ENCODE measurements around the gene ZNF830. TPM values are rescaled to one million over a fixed set of nuclear protein-coding genes. Genes with fewer than 3 reads are reported as not detected.

The ZNF830 gene
- polyA plus RNA-seq, 1 of the 3 experiments (the other 2 are of a cell fraction), result 8.8 TPM

DNA sequence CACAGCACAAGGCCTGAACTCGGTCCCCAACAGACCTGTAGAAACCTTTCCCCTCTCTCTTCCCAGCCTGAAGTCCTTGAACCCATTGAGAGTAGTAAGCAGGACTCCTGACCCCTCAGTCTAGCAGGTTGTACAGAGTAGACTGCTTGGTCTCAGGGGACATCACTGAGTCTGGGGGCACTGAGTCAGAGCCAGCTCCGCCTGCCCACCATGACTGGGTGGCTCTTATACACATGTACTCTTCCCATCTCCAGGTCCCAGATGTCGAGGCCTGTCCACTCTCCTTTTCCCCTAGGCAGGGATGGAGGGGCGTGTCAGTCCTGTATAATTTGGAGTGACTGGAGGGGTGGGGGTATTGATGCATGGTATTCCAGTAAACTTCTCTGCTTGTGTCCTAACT is 42.4 kb downstream of the ZNF830 start:
- DNase-seq, result no peak
- no peak overlapping the region for H3K4me2 ChIP-seq
- H3K9me2 ChIP-seq, result no peaks in the 10 kb centered on the region
- H3K4me1 ChIP-seq (ENCODE audit: control insufficient read depth in 1 of 2, insufficient read depth in 2 of 2, low read depth in 1 of 2, low read length in 1 of 2), result peaks cover 2 to 8% of the 10 kb centered on the region in 2 experiments; a peak in 2 of 4 replicates
- no peaks in the 10 kb centered on the region for H3K79me2 ChIP-seq (ENCODE audit: insufficient read depth)
- H3F3A ChIP-seq (replicated peaks; ENCODE audit: insufficient read depth), result peaks cover 15% of the 10 kb centered on the region
- no peak overlapping the region for H3K27ac ChIP-seq (ENCODE audit: low read depth in 2 of 2, low read length in 1 of 2)
- WGBS (ENCODE audit: low lambda C conversion rate), result 98% methylated on average over 4 of the region's 4 CpGs
- POLR2A ChIA-PET, result no interaction called here
- H3K9ac ChIP-seq, result no peak overlapping the region
- TF ChIP-seq RXRA (IDR thresholded peaks at IDR 0.05; ENCODE audit: borderline replicate concordance, low read depth), result no peak
- no peak for TF ChIP-seq MXI1 (IDR thresholded peaks at IDR 0.05; ENCODE audit: low read depth, low read length)
- TF ChIP-seq YY1 (IDR thresholded peaks at IDR 0.05; ENCODE audit: low read depth), result no peak
- TF ChIP-seq, protein P1, sequence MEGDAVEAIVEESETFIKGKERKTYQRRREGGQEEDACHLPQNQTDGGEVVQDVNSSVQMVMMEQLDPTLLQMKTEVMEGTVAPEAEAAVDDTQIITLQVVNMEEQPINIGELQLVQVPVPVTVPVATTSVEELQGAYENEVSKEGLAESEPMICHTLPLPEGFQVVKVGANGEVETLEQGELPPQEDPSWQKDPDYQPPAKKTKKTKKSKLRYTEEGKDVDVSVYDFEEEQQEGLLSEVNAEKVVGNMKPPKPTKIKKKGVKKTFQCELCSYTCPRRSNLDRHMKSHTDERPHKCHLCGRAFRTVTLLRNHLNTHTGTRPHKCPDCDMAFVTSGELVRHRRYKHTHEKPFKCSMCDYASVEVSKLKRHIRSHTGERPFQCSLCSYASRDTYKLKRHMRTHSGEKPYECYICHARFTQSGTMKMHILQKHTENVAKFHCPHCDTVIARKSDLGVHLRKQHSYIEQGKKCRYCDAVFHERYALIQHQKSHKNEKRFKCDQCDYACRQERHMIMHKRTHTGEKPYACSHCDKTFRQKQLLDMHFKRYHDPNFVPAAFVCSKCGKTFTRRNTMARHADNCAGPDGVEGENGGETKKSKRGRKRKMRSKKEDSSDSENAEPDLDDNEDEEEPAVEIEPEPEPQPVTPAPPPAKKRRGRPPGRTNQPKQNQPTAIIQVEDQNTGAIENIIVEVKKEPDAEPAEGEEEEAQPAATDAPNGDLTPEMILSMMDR (IDR thresholded peaks at IDR 0.05), result no peak
- TF ChIP-seq GABPA (IDR thresholded peaks at IDR 0.05; ENCODE audit: low read depth), result no peak
- TF ChIP-seq RAD21 (IDR thresholded peaks at IDR 0.05; ENCODE audit: low read length), result no peak
- TF ChIP-seq SMC3 (IDR thresholded peaks at IDR 0.05; ENCODE audit: low read depth, low read length), result no peak
- no peak for TF ChIP-seq GATA2 (CRISPR knock-in tag; IDR thresholded peaks at IDR 0.05)
- TF ChIP-seq, protein P2, sequence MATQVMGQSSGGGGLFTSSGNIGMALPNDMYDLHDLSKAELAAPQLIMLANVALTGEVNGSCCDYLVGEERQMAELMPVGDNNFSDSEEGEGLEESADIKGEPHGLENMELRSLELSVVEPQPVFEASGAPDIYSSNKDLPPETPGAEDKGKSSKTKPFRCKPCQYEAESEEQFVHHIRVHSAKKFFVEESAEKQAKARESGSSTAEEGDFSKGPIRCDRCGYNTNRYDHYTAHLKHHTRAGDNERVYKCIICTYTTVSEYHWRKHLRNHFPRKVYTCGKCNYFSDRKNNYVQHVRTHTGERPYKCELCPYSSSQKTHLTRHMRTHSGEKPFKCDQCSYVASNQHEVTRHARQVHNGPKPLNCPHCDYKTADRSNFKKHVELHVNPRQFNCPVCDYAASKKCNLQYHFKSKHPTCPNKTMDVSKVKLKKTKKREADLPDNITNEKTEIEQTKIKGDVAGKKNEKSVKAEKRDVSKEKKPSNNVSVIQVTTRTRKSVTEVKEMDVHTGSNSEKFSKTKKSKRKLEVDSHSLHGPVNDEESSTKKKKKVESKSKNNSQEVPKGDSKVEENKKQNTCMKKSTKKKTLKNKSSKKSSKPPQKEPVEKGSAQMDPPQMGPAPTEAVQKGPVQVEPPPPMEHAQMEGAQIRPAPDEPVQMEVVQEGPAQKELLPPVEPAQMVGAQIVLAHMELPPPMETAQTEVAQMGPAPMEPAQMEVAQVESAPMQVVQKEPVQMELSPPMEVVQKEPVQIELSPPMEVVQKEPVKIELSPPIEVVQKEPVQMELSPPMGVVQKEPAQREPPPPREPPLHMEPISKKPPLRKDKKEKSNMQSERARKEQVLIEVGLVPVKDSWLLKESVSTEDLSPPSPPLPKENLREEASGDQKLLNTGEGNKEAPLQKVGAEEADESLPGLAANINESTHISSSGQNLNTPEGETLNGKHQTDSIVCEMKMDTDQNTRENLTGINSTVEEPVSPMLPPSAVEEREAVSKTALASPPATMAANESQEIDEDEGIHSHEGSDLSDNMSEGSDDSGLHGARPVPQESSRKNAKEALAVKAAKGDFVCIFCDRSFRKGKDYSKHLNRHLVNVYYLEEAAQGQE (IDR thresholded peaks at IDR 0.05; ENCODE audit: low read depth, low read length), result no peak
- no peak for TF ChIP-seq POLR2AphosphoS5 (IDR thresholded peaks at IDR 0.05; ENCODE audit: low read depth, low read length)
- TF ChIP-seq NFIC (IDR thresholded peaks at IDR 0.05; ENCODE audit: borderline replicate concordance), result no peak
- TF ChIP-seq FOXM1 (IDR thresholded peaks at IDR 0.05; ENCODE audit: low read depth), result no peak
- TF ChIP-seq CHD2 (IDR thresholded peaks at IDR 0.05; ENCODE audit: low read length, partially characterized antibody), result no peak
- TF ChIP-seq ELF1 (IDR thresholded peaks at IDR 0.05), result no peak
- H3K4me3 ChIP-seq (ENCODE audit: low read depth in 2 of 2, low read length in 1 of 2), result no peak overlapping the region
- H4K20me1 ChIP-seq (ENCODE audit: insufficient read depth), result no peaks in the 10 kb centered on the region
- CTCF ChIA-PET, result no interaction called here
- H3K27me3 ChIP-seq (ENCODE audit: insufficient read depth), result no peaks in the 10 kb centered on the region
- no peaks in the 10 kb centered on the region for H3K9me3 ChIP-seq
- H2AFZ ChIP-seq (ENCODE audit: low read depth), result no peak overlapping the region
- H3K36me3 ChIP-seq (replicated peaks in 1 of 2; ENCODE audit: control insufficient read depth in 1 of 2, insufficient read depth in 2 of 2, low read length in 1 of 2), result peaks cover 26 to 37% of the 10 kb centered on the region in 2 experiments

DNA sequence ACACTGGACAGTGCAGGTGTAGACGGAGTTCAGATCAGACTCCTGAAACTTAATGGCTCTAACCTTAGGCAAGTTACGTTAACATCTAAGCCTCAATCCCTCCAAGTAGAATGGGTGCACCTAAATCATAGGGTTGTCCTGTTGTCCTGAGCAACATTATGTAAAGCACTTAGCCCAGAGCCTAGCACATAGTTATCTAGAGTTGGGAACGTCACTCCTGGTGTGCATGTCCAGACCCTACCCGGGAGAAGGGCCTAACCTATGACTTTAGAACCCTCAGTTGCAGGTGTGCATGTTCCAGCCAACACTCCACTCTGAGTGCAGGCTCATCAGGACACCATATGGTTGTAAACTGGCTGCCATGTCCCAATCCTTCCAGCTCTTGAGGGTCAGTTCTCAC is 45.0 kb downstream of the ZNF830 start:
- Histone ChIP-seq H3K27ac (ENCODE audit: low read depth in 2 of 2, low read length in 1 of 2) (no peak overlapping the region), H3K79me2 (ENCODE audit: insufficient read depth) (no peaks in the 10 kb centered on the region), H3K9me2 (no peaks in the 10 kb centered on the region), H3F3A (replicated peaks; ENCODE audit: insufficient read depth) (peaks cover 15% of the 10 kb centered on the region), H3K4me3 (ENCODE audit: low read depth in 2 of 2, low read length in 1 of 2) (no peak overlapping the region), H3K4me1 (ENCODE audit: control insufficient read depth in 1 of 2, insufficient read depth in 2 of 2, low read depth in 1 of 2, low read length in 1 of 2) (peaks cover 1 to 6% of the 10 kb centered on the region in 2 experiments; a peak in 2 of 4 replicates), H4K20me1 (ENCODE audit: insufficient read depth) (no peaks in the 10 kb centered on the region), H3K36me3 (replicated peaks in 1 of 2; ENCODE audit: control insufficient read depth in 1 of 2, insufficient read depth in 2 of 2, low read length in 1 of 2) (peaks cover 31 to 35% of the 10 kb centered on the region in 2 experiments), H3K9ac (no peak overlapping the region), H3K9me3 (no peaks in the 10 kb centered on the region), H2AFZ (ENCODE audit: low read depth) (no peak overlapping the region), H3K4me2 (no peak overlapping the region), H3K27me3 (ENCODE audit: insufficient read depth) (no peaks in the 10 kb centered on the region)
- no peak for DNase-seq
- ChIA-PET POLR2A (no interaction called here), CTCF (interaction anchor here (1.2 kb wide), 1 partner anchor 112 kb away, joined by 4 read pairs; no protein-coding TSS in a partner anchor)
- WGBS (ENCODE audit: low lambda C conversion rate), result 94% methylated on average over 3 of the region's 4 CpGs
- TF ChIP-seq SMC3 (IDR thresholded peaks at IDR 0.05; ENCODE audit: low read depth, low read length), result no peak
- TF ChIP-seq, protein P3, sequence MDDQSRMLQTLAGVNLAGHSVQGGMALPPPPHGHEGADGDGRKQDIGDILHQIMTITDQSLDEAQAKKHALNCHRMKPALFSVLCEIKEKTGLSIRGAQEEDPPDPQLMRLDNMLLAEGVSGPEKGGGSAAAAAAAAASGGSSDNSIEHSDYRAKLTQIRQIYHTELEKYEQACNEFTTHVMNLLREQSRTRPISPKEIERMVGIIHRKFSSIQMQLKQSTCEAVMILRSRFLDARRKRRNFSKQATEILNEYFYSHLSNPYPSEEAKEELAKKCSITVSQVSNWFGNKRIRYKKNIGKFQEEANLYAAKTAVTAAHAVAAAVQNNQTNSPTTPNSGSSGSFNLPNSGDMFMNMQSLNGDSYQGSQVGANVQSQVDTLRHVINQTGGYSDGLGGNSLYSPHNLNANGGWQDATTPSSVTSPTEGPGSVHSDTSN (IDR thresholded peaks at IDR 0.05), result no peak
- no peak for TF ChIP-seq EP300 (IDR thresholded peaks at IDR 0.05; ENCODE audit: borderline replicate concordance in 1 of 2, low read depth in 1 of 2, low read length in 1 of 2)
- TF ChIP-seq NRF1 (IDR thresholded peaks at IDR 0.05; ENCODE audit: low read depth, low read length), result no peak
- TF ChIP-seq CHD2 (IDR thresholded peaks at IDR 0.05; ENCODE audit: low read length, partially characterized antibody), result no peak
- TF ChIP-seq POLR2AphosphoS5 (IDR thresholded peaks at IDR 0.05; ENCODE audit: low read depth, low read length), result no peak
- TF ChIP-seq, protein P4, sequence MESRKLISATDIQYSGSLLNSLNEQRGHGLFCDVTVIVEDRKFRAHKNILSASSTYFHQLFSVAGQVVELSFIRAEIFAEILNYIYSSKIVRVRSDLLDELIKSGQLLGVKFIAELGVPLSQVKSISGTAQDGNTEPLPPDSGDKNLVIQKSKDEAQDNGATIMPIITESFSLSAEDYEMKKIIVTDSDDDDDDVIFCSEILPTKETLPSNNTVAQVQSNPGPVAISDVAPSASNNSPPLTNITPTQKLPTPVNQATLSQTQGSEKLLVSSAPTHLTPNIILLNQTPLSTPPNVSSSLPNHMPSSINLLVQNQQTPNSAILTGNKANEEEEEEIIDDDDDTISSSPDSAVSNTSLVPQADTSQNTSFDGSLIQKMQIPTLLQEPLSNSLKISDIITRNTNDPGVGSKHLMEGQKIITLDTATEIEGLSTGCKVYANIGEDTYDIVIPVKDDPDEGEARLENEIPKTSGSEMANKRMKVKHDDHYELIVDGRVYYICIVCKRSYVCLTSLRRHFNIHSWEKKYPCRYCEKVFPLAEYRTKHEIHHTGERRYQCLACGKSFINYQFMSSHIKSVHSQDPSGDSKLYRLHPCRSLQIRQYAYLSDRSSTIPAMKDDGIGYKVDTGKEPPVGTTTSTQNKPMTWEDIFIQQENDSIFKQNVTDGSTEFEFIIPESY (IDR thresholded peaks at IDR 0.05; ENCODE audit: borderline replicate concordance, low read depth), result no peak
- TF ChIP-seq RFX5 (IDR thresholded peaks at IDR 0.05; ENCODE audit: low read length), result no peak
- no peak for TF ChIP-seq RCOR1 (IDR thresholded peaks at IDR 0.05; ENCODE audit: low read length)
